GM15510 (cell line): ENCODE results near the gene STRA6.

Source experiments
- POLR2A ChIP-seq: IDR thresholded peaks from 3 replicates; pipeline ENCODE4 v1.6.1; 2011; ENCODE audit warnings: borderline replicate concordance; ENCODE audit not compliant: insufficient read length; ENCODE audit errors: extremely low read depth

Gene STRA6

DNA sequence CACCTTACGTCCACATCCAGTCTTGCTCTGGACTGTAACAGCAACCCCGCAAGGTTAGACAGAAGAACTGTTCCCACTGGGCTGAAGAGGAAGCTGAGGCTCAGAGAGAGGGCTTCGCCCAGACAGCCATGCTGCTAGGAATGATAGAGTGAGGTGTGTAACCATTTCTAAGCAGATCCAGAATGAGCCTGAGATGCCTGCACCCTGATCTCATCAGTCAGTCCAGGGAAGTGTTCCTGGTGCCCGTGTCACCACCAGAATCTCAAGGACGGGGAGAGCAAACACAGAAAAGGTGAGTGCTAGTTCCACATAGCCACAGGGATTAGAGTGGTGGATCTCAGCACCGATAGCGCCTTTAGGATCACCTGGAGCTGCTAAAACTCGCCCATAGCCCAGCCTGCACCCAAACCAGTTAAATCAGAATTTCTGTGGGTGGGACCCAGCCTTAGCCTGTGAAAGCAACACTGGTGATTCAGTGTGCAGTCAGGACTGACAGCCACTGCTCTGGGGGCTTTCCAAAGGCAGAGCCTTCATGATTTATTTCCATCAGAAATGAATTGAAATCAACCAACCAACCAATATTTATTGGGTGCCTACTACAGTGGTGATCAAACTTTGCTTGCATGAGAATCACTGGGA, 16.8 kb downstream of the STRA6 start:
- TF ChIP-seq POLR2A: no peak

DNA sequence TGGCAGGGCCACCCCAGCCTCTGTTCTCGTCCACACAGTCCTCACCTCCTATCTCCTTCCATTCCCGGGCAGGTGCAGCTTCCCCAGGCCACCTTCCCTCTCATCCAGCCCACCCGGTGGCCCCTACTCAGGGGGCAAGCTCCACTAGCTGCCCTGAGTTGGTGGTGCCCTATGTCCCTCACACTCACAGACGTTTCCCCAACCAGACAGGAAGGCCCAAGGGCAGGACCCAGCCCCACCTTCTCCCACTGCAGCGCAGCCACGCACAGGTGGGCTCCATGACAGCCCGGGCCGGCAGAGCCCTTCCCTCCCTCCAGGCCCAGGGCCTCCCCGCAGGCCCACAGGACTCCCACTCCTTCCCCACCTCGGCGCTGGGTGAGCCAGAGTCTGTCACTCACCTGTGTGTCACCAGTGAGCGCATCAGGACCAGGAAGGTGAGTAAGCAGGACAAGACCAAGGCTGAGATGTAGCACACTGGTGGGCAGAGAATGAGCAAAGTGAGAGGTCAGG, 17.9 kb downstream of the STRA6 start:
- TF ChIP-seq POLR2A: no peak

DNA sequence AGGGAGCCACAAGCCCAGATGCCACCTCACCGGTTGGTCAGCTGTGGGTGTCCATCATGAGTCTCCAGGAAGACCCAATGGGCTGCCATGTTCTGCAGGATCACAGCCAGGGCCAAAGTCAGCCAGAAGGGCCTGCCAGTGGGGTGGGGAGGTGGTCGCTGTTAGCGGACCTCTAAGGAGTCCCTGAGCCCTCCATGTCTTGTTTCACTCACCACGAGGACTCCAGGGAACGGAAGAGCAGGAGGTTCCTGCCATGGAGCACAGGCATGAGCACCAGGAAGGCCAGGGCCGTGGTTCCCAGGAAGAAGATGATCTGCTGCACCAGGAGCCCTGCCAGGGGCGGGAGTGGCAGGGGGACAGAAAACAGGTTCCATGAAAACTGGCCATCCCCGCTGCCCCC, 20.5 kb downstream of the STRA6 start:
- TF ChIP-seq POLR2A: no peak

DNA sequence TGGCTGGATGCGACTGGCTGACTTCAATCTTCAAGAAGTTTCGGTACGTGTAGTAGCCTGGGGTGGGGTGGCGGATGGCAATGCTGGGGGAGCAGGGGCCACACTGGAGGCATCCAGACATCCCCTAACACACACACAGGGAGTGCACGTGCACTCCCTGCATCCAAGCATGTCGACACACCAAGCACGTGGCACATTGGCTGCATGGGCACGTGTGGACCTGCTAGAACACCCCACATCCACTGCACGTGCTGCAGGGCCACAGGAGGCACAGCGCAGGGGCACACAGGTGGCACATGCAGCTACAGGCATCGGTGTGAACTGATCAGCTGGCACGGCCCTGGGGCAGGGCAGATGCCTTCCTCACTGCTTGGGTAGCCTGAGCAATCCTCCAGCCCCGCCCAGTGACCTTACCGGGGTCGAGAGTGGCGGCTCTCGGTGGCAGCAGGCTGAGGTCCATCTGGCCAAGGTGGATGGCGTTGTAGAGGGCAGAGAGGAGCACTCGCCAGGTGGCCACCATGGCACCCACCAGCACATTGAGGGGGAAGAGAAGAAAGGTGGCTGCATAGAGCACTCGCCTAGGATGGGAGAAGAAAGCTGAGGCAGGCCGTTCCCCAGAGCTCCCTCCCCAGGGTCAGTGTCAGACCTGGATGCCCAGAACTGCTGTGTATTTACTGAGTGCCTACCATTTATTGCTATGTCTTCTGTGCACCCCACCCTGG, 21.5 kb downstream of the STRA6 start:
- TF ChIP-seq POLR2A: no peak

DNA sequence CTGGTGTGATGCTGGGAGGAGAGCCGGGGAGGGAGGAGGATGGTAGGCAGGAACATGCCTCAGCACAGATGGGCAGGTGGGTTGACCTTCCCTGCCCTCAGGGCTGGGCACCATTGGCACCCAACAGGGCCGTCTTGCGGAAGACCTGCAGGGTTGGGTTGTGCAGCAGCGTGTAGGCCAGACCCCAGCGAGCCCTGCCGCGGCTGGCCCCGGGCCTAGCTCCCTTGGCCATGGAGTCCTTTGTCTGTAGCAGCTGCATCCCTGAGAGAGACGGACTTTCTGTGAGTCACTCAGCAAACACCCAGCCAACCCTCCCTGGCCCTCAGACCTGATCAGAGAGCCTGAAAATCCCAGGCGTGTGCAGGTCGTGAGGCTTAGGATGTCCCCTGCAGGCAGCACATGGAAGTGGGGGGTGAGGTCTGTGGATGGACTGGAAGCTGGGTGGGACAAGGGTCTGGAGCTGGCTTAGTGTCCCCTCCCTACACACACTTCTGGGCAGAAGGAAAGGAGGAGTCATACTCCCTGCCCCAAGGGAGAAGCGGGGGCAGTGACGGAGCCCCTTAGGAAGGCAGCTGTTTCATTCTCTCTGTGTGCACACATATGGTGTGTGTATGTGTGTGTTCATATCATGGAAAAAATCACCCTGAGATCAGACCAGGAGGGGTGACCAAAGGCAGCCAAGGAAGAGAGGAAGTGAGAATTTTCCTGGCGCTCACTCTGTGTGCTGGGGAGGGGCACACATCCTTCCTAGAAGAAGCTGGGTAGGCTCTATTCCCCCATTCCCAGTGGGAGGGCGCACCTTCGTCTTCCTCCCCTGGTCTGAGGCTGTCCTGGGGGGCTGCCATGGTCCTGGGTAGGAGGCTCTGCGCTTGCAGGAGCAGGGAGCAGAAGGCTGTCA, 22.4 kb downstream of the STRA6 start:
- no peak for TF ChIP-seq POLR2A

DNA sequence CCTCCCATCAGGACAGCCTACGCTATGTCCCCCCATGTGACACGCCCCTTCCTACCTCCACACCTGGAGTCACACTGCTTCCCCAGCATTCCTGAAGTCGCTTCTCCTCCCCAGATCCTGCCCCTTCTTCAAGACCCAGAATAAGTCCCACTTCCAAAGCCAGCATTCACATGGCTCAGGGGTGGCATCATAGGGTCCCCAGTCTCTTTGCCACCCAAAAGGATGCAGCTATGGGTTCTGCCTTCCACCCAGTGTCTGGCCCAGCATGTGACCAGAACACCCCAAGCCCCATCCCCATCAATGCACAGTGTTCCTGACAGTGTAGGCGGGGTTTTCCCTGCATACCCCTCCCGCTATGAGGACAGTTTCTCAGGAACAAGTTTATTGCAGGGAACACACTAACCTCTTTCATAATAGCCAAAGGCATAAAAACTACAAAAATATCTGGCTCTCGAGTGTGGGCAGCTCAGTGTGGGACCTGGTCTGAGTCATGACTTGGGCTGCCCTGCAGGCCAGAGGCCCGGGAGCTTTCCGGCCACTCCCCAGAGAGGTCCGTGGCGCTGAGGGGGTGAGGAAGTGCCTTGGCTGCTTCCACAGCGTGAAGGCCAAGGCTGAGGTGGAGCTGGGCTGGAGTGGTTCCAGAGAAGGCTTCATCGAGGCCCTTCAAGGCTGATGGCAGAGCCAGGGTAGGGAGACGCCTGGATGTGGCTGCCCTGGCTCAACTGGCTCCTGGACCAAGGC, 23.3 kb downstream of the STRA6 start:
- no peak for TF ChIP-seq POLR2A

DNA sequence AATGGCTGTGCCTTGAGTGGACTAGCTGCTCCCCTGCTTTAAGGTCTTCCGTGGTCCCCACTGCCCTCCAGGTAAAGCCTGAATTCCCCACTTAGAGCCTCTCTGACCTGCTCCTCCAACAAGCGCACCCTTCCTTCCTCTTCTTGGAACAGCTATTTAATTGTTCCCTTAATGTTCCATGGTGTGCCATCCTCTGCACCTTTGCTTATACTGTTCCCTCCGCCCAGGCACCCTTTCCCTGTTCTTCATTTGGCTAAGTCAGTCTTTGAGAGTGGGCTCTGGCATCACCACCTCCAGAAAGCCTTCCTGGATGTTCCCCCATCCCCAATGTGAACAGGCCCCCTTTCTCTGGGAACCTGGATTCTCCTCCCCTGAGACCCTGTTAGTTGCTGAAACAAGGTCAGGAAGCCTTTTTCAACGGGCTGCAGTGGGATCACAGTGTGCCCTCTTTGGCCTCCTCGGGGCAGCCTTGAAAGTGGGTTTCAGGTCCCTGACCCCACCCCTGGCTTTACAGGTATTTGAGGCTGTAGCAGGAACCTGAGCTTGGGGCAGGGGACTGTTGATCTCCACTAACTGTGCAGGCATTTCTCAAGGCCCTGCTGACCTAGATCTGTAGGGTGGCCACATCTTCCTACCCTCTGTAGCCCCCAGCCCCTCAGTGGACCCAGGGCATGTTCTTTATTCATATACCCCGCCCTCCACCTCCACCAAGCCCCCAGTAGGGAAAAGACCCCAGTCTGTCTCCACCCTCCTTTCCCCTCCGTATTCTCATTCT, 24.1 kb downstream of the STRA6 start:
- no peak for TF ChIP-seq POLR2A

DNA sequence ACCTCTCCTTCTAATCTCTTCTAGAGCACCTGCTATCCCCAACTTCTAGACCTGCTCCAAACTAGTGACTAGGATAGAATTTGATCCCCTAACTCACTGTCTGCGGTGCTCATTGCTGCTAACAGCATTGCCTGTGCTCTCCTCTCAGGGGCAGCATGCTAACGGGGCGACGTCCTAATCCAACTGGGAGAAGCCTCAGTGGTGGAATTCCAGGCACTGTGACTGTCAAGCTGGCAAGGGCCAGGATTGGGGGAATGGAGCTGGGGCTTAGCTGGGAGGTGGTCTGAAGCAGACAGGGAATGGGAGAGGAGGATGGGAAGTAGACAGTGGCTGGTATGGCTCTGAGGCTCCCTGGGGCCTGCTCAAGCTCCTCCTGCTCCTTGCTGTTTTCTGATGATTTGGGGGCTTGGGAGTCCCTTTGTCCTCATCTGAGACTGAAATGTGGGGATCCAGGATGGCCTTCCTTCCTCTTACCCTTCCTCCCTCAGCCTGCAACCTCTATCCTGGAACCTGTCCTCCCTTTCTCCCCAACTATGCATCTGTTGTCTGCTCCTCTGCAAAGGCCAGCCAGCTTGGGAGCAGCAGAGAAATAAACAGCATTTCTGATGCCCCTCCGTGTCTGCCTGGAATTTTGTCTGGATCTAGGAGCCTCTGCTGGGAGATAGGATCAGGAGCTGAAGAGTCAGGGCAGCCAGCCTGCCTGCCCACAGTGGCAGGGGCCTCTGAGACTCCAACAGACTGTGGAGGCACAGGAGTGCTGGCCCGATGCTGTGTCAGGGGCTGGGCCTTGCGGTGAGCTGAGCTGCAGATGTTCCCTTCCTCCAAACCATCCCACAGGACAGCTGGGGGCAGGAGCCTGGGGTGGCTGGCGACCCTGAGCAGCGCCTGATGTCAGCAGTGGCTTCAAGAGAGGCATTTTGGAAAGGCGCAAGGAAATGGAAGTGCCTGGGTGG, 26.0 kb downstream of the STRA6 start:
- TF ChIP-seq POLR2A: no peak

DNA sequence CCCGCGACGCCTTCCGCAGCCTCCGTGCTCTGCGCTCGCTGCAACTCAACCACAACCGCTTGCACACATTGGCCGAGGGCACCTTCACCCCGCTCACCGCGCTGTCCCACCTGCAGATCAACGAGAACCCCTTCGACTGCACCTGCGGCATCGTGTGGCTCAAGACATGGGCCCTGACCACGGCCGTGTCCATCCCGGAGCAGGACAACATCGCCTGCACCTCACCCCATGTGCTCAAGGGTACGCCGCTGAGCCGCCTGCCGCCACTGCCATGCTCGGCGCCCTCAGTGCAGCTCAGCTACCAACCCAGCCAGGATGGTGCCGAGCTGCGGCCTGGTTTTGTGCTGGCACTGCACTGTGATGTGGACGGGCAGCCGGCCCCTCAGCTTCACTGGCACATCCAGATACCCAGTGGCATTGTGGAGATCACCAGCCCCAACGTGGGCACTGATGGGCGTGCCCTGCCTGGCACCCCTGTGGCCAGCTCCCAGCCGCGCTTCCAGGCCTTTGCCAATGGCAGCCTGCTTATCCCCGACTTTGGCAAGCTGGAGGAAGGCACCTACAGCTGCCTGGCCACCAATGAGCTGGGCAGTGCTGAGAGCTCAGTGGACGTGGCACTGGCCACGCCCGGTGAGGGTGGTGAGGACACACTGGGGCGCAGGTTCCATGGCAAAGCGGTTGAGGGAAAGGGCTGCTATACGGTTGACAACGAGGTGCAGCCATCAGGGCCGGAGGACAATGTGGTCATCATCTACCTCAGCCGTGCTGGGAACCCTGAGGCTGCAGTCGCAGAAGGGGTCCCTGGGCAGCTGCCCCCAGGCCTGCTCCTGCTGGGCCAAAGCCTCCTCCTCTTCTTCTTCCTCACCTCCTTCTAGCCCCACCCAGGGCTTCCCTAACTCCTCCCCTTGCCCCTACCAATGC, 27.1 kb downstream of the STRA6 start:
- TF ChIP-seq POLR2A: no peak

DNA sequence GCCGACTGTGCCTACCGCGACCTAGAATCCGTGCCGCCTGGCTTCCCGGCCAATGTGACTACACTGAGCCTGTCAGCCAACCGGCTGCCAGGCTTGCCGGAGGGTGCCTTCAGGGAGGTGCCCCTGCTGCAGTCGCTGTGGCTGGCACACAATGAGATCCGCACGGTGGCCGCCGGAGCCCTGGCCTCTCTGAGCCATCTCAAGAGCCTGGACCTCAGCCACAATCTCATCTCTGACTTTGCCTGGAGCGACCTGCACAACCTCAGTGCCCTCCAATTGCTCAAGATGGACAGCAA, 27.7 kb downstream of the STRA6 start:
- no peak for TF ChIP-seq POLR2A

DNA sequence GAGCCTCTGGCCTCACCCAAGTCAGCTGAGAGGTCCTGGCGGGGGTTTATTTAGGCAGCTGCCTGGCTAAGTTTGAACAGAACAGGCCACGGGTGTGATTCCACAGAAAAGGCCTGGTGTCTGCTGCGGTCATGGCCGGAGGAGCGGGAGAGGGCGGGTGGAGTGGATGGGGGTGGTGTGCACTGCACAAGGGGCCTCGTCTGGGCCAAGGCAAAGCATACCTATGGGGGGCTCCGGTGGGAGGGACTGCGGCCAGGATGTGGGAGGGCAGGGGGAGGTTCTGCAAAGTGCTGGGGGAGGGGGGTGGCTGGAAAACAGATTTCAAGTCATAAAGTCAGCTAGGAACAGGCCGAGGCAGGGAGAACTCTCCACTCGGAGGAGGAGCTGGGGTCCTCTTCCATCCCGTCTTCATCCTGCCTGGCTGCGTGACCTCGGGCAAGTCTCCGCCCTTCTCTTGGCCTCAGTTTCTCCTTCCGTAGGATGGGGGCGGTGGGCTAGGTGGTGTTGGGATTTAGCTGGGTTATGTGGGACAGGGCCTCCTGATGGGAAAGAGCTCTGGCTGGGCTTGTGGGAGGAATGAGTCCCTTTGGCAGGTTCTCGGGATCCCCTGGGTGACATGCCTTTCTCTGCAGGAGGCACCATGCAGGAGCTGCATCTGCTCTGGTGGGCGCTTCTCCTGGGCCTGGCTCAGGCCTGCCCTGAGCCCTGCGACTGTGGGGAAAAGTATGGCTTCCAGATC, 28.2 kb downstream of the STRA6 start:
- TF ChIP-seq POLR2A: no peak

DNA sequence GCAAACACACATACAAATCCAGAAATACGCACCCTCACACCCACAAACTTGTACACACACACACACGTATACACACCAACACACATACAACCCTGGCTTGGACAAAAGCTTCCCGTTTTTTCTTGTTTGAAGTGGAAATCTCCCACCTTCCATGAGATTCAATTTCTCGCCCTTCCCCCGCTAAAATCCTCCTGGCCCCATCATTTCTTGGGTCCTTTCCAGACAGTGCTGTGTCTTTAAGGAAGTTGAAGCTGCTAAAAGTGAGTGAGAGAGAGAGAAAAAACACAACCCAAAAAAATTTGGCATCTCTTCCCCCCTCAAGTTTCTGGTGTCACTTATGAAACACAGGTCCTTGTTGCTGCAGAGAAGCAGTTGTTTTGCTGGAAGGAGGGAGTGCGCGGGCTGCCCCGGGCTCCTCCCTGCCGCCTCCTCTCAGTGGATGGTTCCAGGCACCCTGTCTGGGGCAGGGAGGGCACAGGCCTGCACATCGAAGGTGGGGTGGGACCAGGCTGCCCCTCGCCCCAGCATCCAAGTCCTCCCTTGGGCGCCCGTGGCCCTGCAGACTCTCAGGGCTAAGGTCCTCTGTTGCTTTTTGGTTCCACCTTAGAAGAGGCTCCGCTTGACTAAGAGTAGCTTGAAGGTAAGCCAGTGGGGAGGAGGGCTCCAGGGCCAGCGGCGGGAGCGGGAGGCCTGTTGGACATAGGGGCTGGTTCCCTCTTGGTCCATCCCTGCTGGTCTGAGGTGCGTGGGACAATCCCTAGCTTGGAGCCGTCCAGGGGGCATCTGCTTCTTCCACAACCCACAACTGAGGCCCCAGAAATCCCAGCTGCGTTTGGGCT, 29.0 kb downstream of the STRA6 start, which contains the start of gene ISLR:
Gene ISLR, plus strand, starts transcription at position 331 of the 839 bp plus-strand sequence. CDS start 1,149 bp downstream, outside the sequence.
- TF ChIP-seq POLR2A: no peak
